DMS53 treated with DMSO at 0.1 percent for 48 hours (cell line): ENCODE measurements around the gene TESK1.

Source experiments
- DNase-seq: peaks from one replicate; lab custom pipeline; 2025; ENCODE audit not compliant: unreplicated experiment; lab: John Stamatoyannopoulos, UW

The TESK1 gene

GRCh38 chr9:35604578-35605350 lies at the start of gene TESK1:
Gene TESK1 (plus strand): TSS chr9:35605262. CDS start chr9:35605620, 358 bp downstream.
- peak; percentile 53 for DNase-seq

- no peak for DNase-seq
Measured at GRCh38 chr9:35555881-35556280, 49.2 kb upstream of the TESK1 start.

- DNase-seq: no peak
Measured at GRCh38 chr9:35556776-35557175, 48.3 kb upstream of the TESK1 start.

- no peak for DNase-seq
Measured at GRCh38 chr9:35557320-35557719, 47.7 kb upstream of the TESK1 start.

GRCh38 chr9:35558185-35558584 lies 46.9 kb upstream of the TESK1 start:
- DNase-seq: no peak

GRCh38 chr9:35559792-35560530 lies 45.1 kb upstream of the TESK1 start:
- DNase-seq: no peak

- no peak for DNase-seq
Measured at GRCh38 chr9:35560625-35561337, 44.3 kb upstream of the TESK1 start.

- no peak for DNase-seq
Measured at GRCh38 chr9:35561468-35562261, 43.4 kb upstream of the TESK1 start.

- DNase-seq: no peak
Measured at GRCh38 chr9:35562895-35563780, 41.9 kb upstream of the TESK1 start.

GRCh38 chr9:35563791-35564197 lies 41.3 kb upstream of the TESK1 start:
- no peak for DNase-seq

- no peak for DNase-seq
Measured at GRCh38 chr9:35564658-35565061, 40.4 kb upstream of the TESK1 start.

- DNase-seq: no peak
Measured at GRCh38 chr9:35566417-35566816, 38.6 kb upstream of the TESK1 start.

GRCh38 chr9:35568196-35568595 lies 36.9 kb upstream of the TESK1 start:
- no peak for DNase-seq

GRCh38 chr9:35569206-35569605 lies 35.9 kb upstream of the TESK1 start:
- no peak for DNase-seq

- no peak for DNase-seq
Measured at GRCh38 chr9:35570709-35571504, 34.2 kb upstream of the TESK1 start.

GRCh38 chr9:35574578-35575122 lies 30.4 kb upstream of the TESK1 start:
- DNase-seq: no peak

GRCh38 chr9:35575478-35575877 lies 29.6 kb upstream of the TESK1 start:
- no peak for DNase-seq

- no peak for DNase-seq
Measured at GRCh38 chr9:35577486-35577885, 27.6 kb upstream of the TESK1 start.

- no peak for DNase-seq
Measured at GRCh38 chr9:35579130-35579529, 25.9 kb upstream of the TESK1 start.
